GM10248 (cell line): Measurements from ENCODE around the gene EXOSC2.

ENCODE experiments used
- CTCF ChIA-PET: fragments of 300-600 bp; sonication (Branson Sonifier 250); formaldehyde crosslinking; extraction: SDS; loops from one replicate; lab custom pipeline; 2021; ENCODE audit warnings: antibody characterized with exemption; lab: Yijun Ruan, JAX
- POLR2A ChIA-PET: fragments of 350-650 bp; sonication (Branson Sonifier 250); formaldehyde crosslinking; extraction: SDS; loops from one replicate; lab custom pipeline; 2020; ENCODE audit warnings: antibody characterized with exemption; lab: Yijun Ruan, JAX
- DNase-seq: peaks from one replicate; pipeline ENCODE4 v3.0.0; 2012; ENCODE audit errors: extremely low spot score
- CTCF ChIP-seq: IDR thresholded peaks from 2 replicates; pipeline ENCODE4 v1.5.1; 2012; ENCODE audit warnings: mild to moderate bottlenecking, low read depth; ENCODE audit errors: extremely low read depth, missing control alignments, control extremely low read depth

The EXOSC2 gene

GRCh38 chr9:130668196-130668595, 25.4 kb upstream of the EXOSC2 start:
- no peak for TF ChIP-seq CTCF
- POLR2A ChIA-PET = no interaction called here
- CTCF ChIA-PET = interaction anchor here (1.0 to 1.3 kb wide), 3 partner anchors 14 to 208 kb away, joined by 3 read pairs; no protein-coding TSS in a partner anchor
- DNase-seq = no peak

- POLR2A ChIA-PET = no interaction called here
- DNase-seq = no peak
- no peak for TF ChIP-seq CTCF
- CTCF ChIA-PET = interaction anchor here (1.0 to 1.3 kb wide), 4 partner anchors 13 to 209 kb away, joined by 3 read pairs; no protein-coding TSS in a partner anchor
These were observed 24.9 kb upstream of the EXOSC2 start for GRCh38 chr9:130668659-130669058.

- DNase-seq = no peak
- CTCF ChIA-PET = interaction anchor here (1.1 to 1.9 kb wide), 3 partner anchors 13 to 209 kb away, joined by 3 to 6 read pairs (median 5); no protein-coding TSS in a partner anchor
- POLR2A ChIA-PET = no interaction called here
- no peak for TF ChIP-seq CTCF
These were observed 23.6 kb upstream of the EXOSC2 start for GRCh38 chr9:130669965-130670364.

DNA sequence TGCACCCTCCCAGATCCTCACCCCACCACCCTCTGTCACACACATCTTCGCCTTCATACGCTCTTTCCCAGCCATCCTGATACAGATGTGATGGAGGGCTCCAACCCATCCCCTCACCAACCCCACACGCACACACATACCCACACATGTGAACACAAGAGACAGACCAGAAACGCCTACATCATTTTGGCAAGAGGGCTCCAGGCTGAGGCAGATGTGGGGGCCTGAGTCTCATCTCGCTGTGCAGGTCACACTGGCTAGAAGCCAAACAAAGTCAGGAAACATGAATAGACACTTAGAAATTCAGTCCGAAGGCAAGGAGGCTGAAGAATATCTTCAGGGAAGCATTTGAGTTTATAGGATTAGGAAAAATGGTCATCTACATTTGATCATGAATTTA, 22.9 kb upstream of the EXOSC2 start:
- CTCF ChIA-PET = interaction anchor here (1.9 kb wide), 1 partner anchor 12 kb away, joined by 6 read pairs; no protein-coding TSS in a partner anchor
- no peak for DNase-seq
- POLR2A ChIA-PET = no interaction called here
- no peak for TF ChIP-seq CTCF

GRCh38 chr9:130672466-130672865, 21.1 kb upstream of the EXOSC2 start:
- no peak for TF ChIP-seq CTCF
- POLR2A ChIA-PET = no interaction called here
- CTCF ChIA-PET = no interaction called here
- DNase-seq = no peak

DNA sequence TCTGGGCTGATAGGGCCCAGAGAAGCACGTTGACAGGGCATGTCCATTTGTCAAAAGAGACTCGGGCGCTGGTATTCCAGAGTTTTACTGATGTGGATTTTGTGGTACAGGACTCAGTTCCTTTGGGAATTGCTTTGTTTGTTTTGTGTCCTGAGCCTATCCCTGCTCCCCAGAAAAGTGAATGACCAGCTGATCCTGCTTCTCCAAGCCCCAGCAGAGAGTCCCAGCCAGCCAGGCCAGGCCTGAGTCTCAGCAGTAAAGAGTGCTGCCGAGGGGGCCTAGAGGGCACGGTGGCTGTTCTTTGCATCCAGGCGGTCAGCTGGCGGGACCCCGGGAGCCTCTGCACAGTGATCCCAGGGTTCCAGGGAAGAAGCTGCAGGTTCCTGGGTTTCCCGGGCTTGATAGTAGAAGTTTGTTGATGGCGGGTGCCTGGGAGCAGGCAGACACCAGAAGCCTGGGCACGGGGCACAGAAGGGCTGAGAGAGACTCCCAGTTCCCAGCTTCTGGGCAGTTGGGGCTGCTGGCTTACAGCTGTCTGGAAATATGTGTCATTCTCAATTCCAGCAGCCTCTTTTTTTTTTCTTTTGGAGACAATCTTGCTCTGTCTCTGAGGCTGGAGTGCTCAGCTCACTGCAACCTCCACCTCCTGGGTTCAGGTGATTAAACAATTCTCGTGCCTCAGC, 20.5 kb upstream of the EXOSC2 start:
- ChIA-PET POLR2A (no interaction called here), CTCF (interaction anchor here (1.7 kb wide), 1 partner anchor 9 kb away, joined by 4 read pairs; no protein-coding TSS in a partner anchor)
- DNase-seq = no peak
- no peak for TF ChIP-seq CTCF
